Mammary epithelial cell (primary cell): ENCODE results near the gene CRIP1.

Experiments used
- CTCF ChIP-seq, 2 donors: IDR thresholded peaks in 1 of 2; conservative IDR thresholded peaks in 1 of 2; 2 replicates each; pipeline ENCODE4 v1.5.1; 2011 to 2012; ENCODE audit warnings: inconsistent platforms in 2 of 2, low read length in 2 of 2, mild to moderate bottlenecking in 2 of 2, control low read depth in 1 of 2, low read depth in 1 of 2; ENCODE audit not compliant: insufficient read depth in 1 of 2; ENCODE audit errors: extremely low read depth in 1 of 2
- EZH2 ChIP-seq: IDR thresholded peaks from 2 replicates; pipeline ENCODE4 v1.6.1; 2012; ENCODE audit warnings: low read length, inconsistent platforms, borderline replicate concordance

- no peak for TF ChIP-seq EZH2
- no peak for TF ChIP-seq CTCF (conservative IDR thresholded peaks at IDR 0.05 in 1 of 2, IDR thresholded peaks at IDR 0.05 in 1 of 2; ENCODE audit: extremely low read depth in 1 of 2, insufficient read depth in 1 of 2, low read depth in 1 of 2, low read length in 2 of 2)
Observed at GRCh38 chr14:105529319-105529568, 42.6 kb downstream of the CRIP1 start.
